Measurements from ENCODE around the gene GABPB1. TPM values are rescaled to one million over a fixed set of nuclear protein-coding genes. Genes with fewer than 3 reads are reported as not detected.

The GABPB1 gene
- total and polyA plus RNA-seq, 2 of the 13 experiments (the other 11 are each of a cell fraction or from before 2014, with no cell fraction given): 17.5 to 39.5 TPM

DNA sequence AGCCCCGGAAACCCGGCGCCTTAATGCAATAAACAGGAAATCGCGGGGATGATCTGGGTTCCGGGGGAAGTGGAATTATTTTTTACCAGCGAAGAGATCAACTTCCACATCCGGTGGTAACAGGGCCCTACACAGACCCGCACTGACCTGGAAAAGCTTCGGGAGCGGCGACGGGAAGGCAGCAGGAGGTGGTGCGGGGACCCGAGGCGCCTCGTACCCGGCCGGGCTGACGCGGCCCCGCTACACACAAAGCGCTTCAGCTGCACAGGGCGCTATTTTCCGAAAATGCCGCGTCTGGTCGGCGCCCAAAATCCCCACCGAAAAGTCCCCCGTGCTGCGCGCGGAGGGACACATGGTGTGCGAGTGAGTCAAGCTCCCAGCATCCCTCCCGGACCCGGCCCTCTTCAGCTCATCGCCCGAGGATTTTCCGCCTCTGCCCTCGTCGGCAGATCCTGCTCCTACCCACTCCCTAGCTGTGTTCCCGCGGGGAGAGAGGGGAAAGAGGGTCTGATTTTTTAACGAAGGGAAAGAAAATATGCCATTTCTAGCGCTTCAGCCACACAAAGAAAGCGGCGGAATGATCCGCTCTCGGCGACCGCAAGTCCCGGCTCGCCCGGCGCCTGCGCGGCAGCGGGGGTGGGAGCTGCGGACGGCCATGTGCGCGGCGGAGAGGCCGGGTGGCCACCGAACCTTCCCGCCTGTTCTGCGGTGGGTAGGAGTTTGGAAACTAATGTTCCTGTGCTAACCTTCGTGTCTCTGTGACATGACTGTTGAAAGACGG lies at the start of gene GABPB1 (continued):
- TF ChIP-seq, protein P1, sequence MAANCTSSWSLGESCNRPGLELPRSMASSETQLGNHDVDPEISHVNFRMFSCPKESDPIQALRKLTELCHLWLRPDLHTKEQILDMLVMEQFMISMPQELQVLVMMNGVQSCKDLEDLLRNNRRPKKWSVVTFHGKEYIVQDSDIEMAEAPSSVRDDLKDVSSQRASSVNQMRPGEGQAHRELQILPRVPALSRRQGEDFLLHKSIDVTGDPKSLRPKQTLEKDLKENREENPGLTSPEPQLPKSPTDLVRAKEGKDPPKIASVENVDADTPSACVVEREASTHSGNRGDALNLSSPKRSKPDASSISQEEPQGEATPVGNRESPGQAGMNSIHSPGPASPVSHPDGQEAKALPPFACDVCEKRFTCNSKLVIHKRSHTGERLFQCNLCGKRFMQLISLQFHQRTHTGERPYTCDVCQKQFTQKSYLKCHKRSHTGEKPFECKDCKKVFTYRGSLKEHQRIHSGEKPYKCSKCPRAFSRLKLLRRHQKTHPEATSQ (CRISPR knock-in tag; IDR thresholded peaks at IDR 0.05; ENCODE audit: borderline replicate concordance): peak; percentile 13; the same call in 1 of the 2 replicates
- TF ChIP-seq MLLT10 (CRISPR knock-in tag; IDR thresholded peaks at IDR 0.05) (no peak), SAFB2 (CRISPR knock-in tag; IDR thresholded peaks at IDR 0.05; ENCODE audit: borderline replicate concordance, low read depth) (no peak), ZMAT3 (CRISPR knock-in tag; conservative IDR thresholded peaks at IDR 0.05) (peak; percentile 82; the same call in 1 of the 2 replicates), THAP11 (CRISPR knock-in tag; IDR thresholded peaks at IDR 0.05) (peak; percentile 81), NFIB (CRISPR knock-in tag; IDR thresholded peaks at IDR 0.05; ENCODE audit: borderline replicate concordance) (no peak), ASH2L (IDR thresholded peaks at IDR 0.05; ENCODE audit: insufficient read length, low read depth, low read length) (peak; percentile 97), REL (CRISPR knock-in tag; conservative IDR thresholded peaks at IDR 0.05) (no peak), ZNF790 (CRISPR knock-in tag; IDR thresholded peaks at IDR 0.05; ENCODE audit: borderline replicate concordance) (no peak), GFI1 (CRISPR knock-in tag; IDR thresholded peaks at IDR 0.05; ENCODE audit: borderline replicate concordance) (peak; percentile 67), MYNN (CRISPR knock-in tag; IDR thresholded peaks at IDR 0.05; ENCODE audit: low read depth) (0 out of 2 replicates have a peak, but pooled peaks have one; percentile 51), ZNF777 (CRISPR knock-in tag; IDR thresholded peaks at IDR 0.05) (peak; percentile 66), ZNF644 (CRISPR knock-in tag; IDR thresholded peaks at IDR 0.05; ENCODE audit: low read depth) (no peak), ZNF124 (CRISPR knock-in tag; IDR thresholded peaks at IDR 0.05) (no peak), POLR2G (IDR thresholded peaks at IDR 0.05; ENCODE audit: low read depth, low read length) (peak; percentile 93), ZNF605 (CRISPR knock-in tag; IDR thresholded peaks at IDR 0.05) (peak; percentile 75), ZNF367 (CRISPR knock-in tag; IDR thresholded peaks at IDR 0.05; ENCODE audit: borderline replicate concordance) (peak; percentile 69), HNRNPK (IDR thresholded peaks at IDR 0.05; ENCODE audit: low read depth, low read length, poor library complexity, severe bottlenecking) (no peak), ARNTL (CRISPR knock-in tag; IDR thresholded peaks at IDR 0.05) (no peak), RARG (CRISPR knock-in tag; IDR thresholded peaks at IDR 0.05; ENCODE audit: low read depth) (0 out of 2 replicates have a peak, but pooled peaks have one; percentile 67)
- TF ChIP-seq, protein P2, sequence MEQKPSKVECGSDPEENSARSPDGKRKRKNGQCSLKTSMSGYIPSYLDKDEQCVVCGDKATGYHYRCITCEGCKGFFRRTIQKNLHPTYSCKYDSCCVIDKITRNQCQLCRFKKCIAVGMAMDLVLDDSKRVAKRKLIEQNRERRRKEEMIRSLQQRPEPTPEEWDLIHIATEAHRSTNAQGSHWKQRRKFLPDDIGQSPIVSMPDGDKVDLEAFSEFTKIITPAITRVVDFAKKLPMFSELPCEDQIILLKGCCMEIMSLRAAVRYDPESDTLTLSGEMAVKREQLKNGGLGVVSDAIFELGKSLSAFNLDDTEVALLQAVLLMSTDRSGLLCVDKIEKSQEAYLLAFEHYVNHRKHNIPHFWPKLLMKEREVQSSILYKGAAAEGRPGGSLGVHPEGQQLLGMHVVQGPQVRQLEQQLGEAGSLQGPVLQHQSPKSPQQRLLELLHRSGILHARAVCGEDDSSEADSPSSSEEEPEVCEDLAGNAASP (CRISPR knock-in tag; IDR thresholded peaks at IDR 0.05; ENCODE audit: borderline replicate concordance): peak; percentile 48; the same call in 1 of the 2 replicates
- TF ChIP-seq, protein P3, sequence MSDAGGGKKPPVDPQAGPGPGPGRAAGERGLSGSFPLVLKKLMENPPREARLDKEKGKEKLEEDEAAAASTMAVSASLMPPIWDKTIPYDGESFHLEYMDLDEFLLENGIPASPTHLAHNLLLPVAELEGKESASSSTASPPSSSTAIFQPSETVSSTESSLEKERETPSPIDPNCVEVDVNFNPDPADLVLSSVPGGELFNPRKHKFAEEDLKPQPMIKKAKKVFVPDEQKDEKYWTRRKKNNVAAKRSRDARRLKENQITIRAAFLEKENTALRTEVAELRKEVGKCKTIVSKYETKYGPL (CRISPR knock-in tag; IDR thresholded peaks at IDR 0.05): no peak
- TF ChIP-seq, protein P4, sequence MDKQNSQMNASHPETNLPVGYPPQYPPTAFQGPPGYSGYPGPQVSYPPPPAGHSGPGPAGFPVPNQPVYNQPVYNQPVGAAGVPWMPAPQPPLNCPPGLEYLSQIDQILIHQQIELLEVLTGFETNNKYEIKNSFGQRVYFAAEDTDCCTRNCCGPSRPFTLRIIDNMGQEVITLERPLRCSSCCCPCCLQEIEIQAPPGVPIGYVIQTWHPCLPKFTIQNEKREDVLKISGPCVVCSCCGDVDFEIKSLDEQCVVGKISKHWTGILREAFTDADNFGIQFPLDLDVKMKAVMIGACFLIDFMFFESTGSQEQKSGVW (CRISPR knock-in tag; IDR thresholded peaks at IDR 0.05; ENCODE audit: borderline replicate concordance): peak; percentile 78; the same call in 1 of the 2 replicates
- TF ChIP-seq, protein P5, sequence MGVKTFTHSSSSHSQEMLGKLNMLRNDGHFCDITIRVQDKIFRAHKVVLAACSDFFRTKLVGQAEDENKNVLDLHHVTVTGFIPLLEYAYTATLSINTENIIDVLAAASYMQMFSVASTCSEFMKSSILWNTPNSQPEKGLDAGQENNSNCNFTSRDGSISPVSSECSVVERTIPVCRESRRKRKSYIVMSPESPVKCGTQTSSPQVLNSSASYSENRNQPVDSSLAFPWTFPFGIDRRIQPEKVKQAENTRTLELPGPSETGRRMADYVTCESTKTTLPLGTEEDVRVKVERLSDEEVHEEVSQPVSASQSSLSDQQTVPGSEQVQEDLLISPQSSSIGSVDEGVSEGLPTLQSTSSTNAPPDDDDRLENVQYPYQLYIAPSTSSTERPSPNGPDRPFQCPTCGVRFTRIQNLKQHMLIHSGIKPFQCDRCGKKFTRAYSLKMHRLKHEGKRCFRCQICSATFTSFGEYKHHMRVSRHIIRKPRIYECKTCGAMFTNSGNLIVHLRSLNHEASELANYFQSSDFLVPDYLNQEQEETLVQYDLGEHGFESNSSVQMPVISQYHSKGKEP (CRISPR knock-in tag; IDR thresholded peaks at IDR 0.05): no peak; the same call in none of the 2 replicates

All from HepG2 (cell line).